MM.1S (cell line): Measurements from ENCODE around the gene GPR157.

ENCODE experiments used
- CTCF ChIP-seq: fragments of 300-600 bp; sonication (generic); IDR thresholded peaks from 2 replicates; pipeline ENCODE4 v1.5.1; 2016; ENCODE audit warnings: antibody characterized with exemption, low read length, mixed read lengths
- EZH2 ChIP-seq: fragments of 300-600 bp; sonication (generic); optimal IDR thresholded peaks from 2 replicates; pipeline ENCODE3; 2017; ENCODE audit warnings: low read depth, mild to moderate bottlenecking, antibody characterized with exemption, low read length, mixed read lengths
- EZH2phosphoT487 ChIP-seq: fragments of 300-600 bp; sonication (generic); IDR thresholded peaks from 2 replicates; pipeline ENCODE4 v1.6.1; 2018; ENCODE audit warnings: antibody characterized with exemption, low read length

- TF ChIP-seq CTCF (no peak), EZH2phosphoT487 (no peak), EZH2 (no peak)
Observed at GRCh38 chr1:9126511-9126910, 2.4 kb downstream of the GPR157 start.
